K562 (cell line): Measurements from ENCODE around the gene SHF. TPM values are rescaled to one million over a fixed set of nuclear protein-coding genes. Genes with fewer than 3 reads are reported as not detected.

Experiments
- CBX3 ChIP-seq, 2 experiments: IDR thresholded peaks; 1 replicate in 1 of 2; 2 replicates in 1 of 2; pipeline ENCODE4 v1.6.1; 2012; ENCODE audit warnings: inconsistent platforms in 2 of 2, low read length in 2 of 2, borderline replicate concordance in 1 of 2, control low read depth in 1 of 2
- CHD1 ChIP-seq: fragments of 200-600 bp; sonication (generic); IDR thresholded peaks from one replicate; pipeline ENCODE4 v1.6.1; 2012; ENCODE audit warnings: mild to moderate bottlenecking, moderate library complexity, low read length, inconsistent platforms
- DMBX1 ChIP-seq: fragments of 250-450 bp; sonication (Bioruptor Pico); IDR thresholded peaks from 2 replicates; pipeline ENCODE4 v1.8.0; 2022; ENCODE audit warnings: inconsistent platforms, mild to moderate bottlenecking, moderate library complexity, borderline replicate concordance
- EWSR1 ChIP-seq: fragments of 450-650 bp; IDR thresholded peaks from 2 replicates; pipeline ENCODE4 v1.6.1; 2018; ENCODE audit warnings: borderline replicate concordance, mild to moderate bottlenecking, low read depth, moderate library complexity; ENCODE audit not compliant: partially characterized antibody
- GATAD2B ChIP-seq: fragments of 450-650 bp; IDR thresholded peaks from 2 replicates; pipeline ENCODE4 v1.6.1; 2017; ENCODE audit warnings: mild to moderate bottlenecking, borderline replicate concordance
- HDAC3 ChIP-seq: fragments of 450-650 bp; IDR thresholded peaks from 2 replicates; pipeline ENCODE4 v1.6.1; 2018; ENCODE audit warnings: borderline replicate concordance, mild to moderate bottlenecking, moderate library complexity; ENCODE audit not compliant: partially characterized antibody
- HIVEP1 ChIP-seq: fragments of 250-450 bp; sonication (Bioruptor Pico); IDR thresholded peaks from 2 replicates; pipeline ENCODE4 v1.4.0; 2020; ENCODE audit warnings: mild to moderate bottlenecking
- HLTF ChIP-seq: fragments of 450-650 bp; IDR thresholded peaks from 2 replicates; pipeline ENCODE4 v1.6.1; 2016
- HNRNPK ChIP-seq: fragments of 200-400 bp; formaldehyde crosslinking; IDR thresholded peaks from one replicate; pipeline ENCODE4 v1.6.1; 2018; ENCODE audit warnings: mild to moderate bottlenecking, low read depth, low read length; ENCODE audit not compliant: poor library complexity, severe bottlenecking
- IRF2 ChIP-seq: sonication (generic); formaldehyde crosslinking; IDR thresholded peaks from 2 replicates; pipeline ENCODE4 v1.8.1; 2022; ENCODE audit warnings: mild to moderate bottlenecking, missing genetic modification reagents
- KAT7 ChIP-seq: sonication (generic); formaldehyde crosslinking; IDR thresholded peaks from 2 replicates; pipeline ENCODE4 v1.8.0; 2022; ENCODE audit warnings: missing genetic modification reagents, mild to moderate bottlenecking, borderline replicate concordance
- MYC ChIP-seq, 2 experiments: fragments of 250-450 bp in 1 of 2; sonication (Bioruptor Pico) in 1 of 2; IDR thresholded peaks; 2 replicates each; pipeline versions ENCODE4 v1.5.1 to v1.6.1; 2012 to 2021; ENCODE audit warnings: low read depth in 2 of 2, borderline replicate concordance in 1 of 2, improper control_type of control experiment in 1 of 2, low read length in 1 of 2, mild to moderate bottlenecking in 1 of 2, moderate library complexity in 1 of 2
- RBM34 ChIP-seq: fragments of 200-400 bp; formaldehyde crosslinking; IDR thresholded peaks from 2 replicates; pipeline ENCODE4 v1.6.1; 2018; ENCODE audit warnings: low read length, borderline replicate concordance; ENCODE audit not compliant: insufficient read depth
- SMAD2 ChIP-seq: fragments of 150-350 bp; IDR thresholded peaks from 2 replicates; pipeline ENCODE4 v1.6.1; 2014; ENCODE audit warnings: low read depth, mild to moderate bottlenecking, low read length
- SMAD4 ChIP-seq: fragments of 250-450 bp; sonication (Bioruptor Pico); conservative IDR thresholded peaks from 2 replicates; pipeline ENCODE4 v1.8.0; 2021; ENCODE audit warnings: inconsistent platforms, mild to moderate bottlenecking, moderate library complexity
- SNIP1 ChIP-seq: fragments of 450-650 bp; IDR thresholded peaks from 2 replicates; pipeline ENCODE4 v1.7.1; 2017; ENCODE audit warnings: low read depth, mild to moderate bottlenecking
- SP2 ChIP-seq: IDR thresholded peaks from 2 replicates; pipeline ENCODE4 v1.6.1; 2011; ENCODE audit warnings: mild to moderate bottlenecking, low read depth, low read length, moderate library complexity; ENCODE audit not compliant: poor library complexity, severe bottlenecking; ENCODE audit errors: extremely low read depth
- TCF3 ChIP-seq: sonication (generic); formaldehyde crosslinking; IDR thresholded peaks from 2 replicates; pipeline ENCODE4 v1.4.0; 2020; ENCODE audit warnings: mild to moderate bottlenecking, missing genetic modification reagents
- TEAD4 ChIP-seq, 2 experiments: sonication (generic) in 1 of 2; formaldehyde crosslinking in 1 of 2; IDR thresholded peaks; 2 replicates each; pipeline versions ENCODE4 v1.6.1 to v1.8.0; 2012 to 2022; ENCODE audit warnings: borderline replicate concordance in 1 of 2, inconsistent platforms in 1 of 2, low read length in 1 of 2, mild to moderate bottlenecking in 1 of 2, missing genetic modification reagents in 1 of 2
- VEZF1 ChIP-seq: fragments of 200-800 bp; sonication (Bioruptor generic); IDR thresholded peaks from 2 replicates; pipeline ENCODE4 v1.6.1; 2017; ENCODE audit warnings: missing genetic modification characterization, missing compliant biosample characterization
- ZNF3 ChIP-seq: fragments of 250-450 bp; sonication (Bioruptor Pico); IDR thresholded peaks from 2 replicates; pipeline ENCODE4 v1.5.0; 2021; ENCODE audit warnings: mild to moderate bottlenecking, moderate library complexity
- ZNF445 ChIP-seq: fragments of 250-450 bp; sonication (Bioruptor Pico); IDR thresholded peaks from 2 replicates; pipeline ENCODE4 v1.4.0; 2020; ENCODE audit warnings: low read depth, mild to moderate bottlenecking, moderate library complexity
- ZNF586 ChIP-seq: fragments of 450-650 bp; formaldehyde crosslinking; conservative IDR thresholded peaks from 2 replicates; pipeline ENCODE4 v1.4.0; 2020; ENCODE audit warnings: mild to moderate bottlenecking, moderate library complexity
- ZNF696 ChIP-seq: fragments of 250-450 bp; sonication (Bioruptor Pico); conservative IDR thresholded peaks from 2 replicates; pipeline ENCODE4 v1.4.0; 2020; ENCODE audit warnings: mild to moderate bottlenecking, moderate library complexity
- polyA plus RNA-seq, 8 experiments: library from polyadenylated mRNA; depleted of rRNA in 4 of 8; stranded (reverse) in 5 of 8; unstranded in 3 of 8; fragments of >200 nt; fragmentation: Nextera tagmentation in 2 of 8; fragmentation: Illumina TruSeq in 1 of 8; extraction: Ambion mirVana in 2 of 8; extraction: Trizol in 1 of 8; gene quantifications; 2 replicates each; pipeline versions ENCODE4 v1.2.1 to v1.2.3, GENCODE V29; 2011 to 2014; ENCODE audit warnings: inconsistent platforms in 1 of 8, missing spikeins in 1 of 8
- total RNA-seq, 7 experiments: library from RNA; depleted of rRNA in 6 of 7; stranded (reverse); fragments of >200 nt in 6 of 7; fragmentation: Illumina TruSeq in 2 of 7; extraction: Trizol in 2 of 7; gene quantifications; 2 replicates each; pipeline versions ENCODE4 v1.2.1 to v1.2.3, GENCODE V29; 2011 to 2021; ENCODE audit warnings: low replicate concordance in 1 of 7
- TF ChIP-seq, protein P1 (sequence below): sonication (generic); formaldehyde crosslinking; IDR thresholded peaks from 2 replicates; pipeline ENCODE4 v1.9.0; 2022; ENCODE audit warnings: mild to moderate bottlenecking, missing genetic modification reagents
- TF ChIP-seq, protein P2 (sequence below): sonication (generic); formaldehyde crosslinking; IDR thresholded peaks from 2 replicates; pipeline ENCODE4 v1.8.1; 2023; ENCODE audit warnings: mild to moderate bottlenecking, missing genetic modification reagents, moderate library complexity

SHF gene
- total and polyA plus RNA-seq, 9 of the 15 experiments (the other 6 are each of a cell fraction or from before 2014, with no cell fraction given), result 0.51 to 2.2 (median 0.85) TPM; not detected in 2

- TF ChIP-seq HDAC3, result no peak
- no peak for TF ChIP-seq IRF2
- peak; percentile 41; the same call in 1 of the 2 replicates for TF ChIP-seq TCF3 (CRISPR knock-in tag)
- no peak for TF ChIP-seq CHD1
- TF ChIP-seq DMBX1 (CRISPR knock-in tag), result no peak
- TF ChIP-seq ZNF696, result no peak
- no peak for TF ChIP-seq GATAD2B
- TF ChIP-seq, protein P1, sequence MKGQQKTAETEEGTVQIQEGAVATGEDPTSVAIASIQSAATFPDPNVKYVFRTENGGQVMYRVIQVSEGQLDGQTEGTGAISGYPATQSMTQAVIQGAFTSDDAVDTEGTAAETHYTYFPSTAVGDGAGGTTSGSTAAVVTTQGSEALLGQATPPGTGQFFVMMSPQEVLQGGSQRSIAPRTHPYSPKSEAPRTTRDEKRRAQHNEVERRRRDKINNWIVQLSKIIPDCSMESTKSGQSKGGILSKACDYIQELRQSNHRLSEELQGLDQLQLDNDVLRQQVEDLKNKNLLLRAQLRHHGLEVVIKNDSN (CRISPR knock-in tag), result no peak
- no peak for TF ChIP-seq KAT7 (CRISPR knock-in tag)
- TF ChIP-seq ZNF3, result no peak
- TF ChIP-seq ZNF445 (CRISPR knock-in tag), result no peak
- peak in 1 of 2 experiments; percentile 62; a peak in 1 of 3 replicates for TF ChIP-seq CBX3 (IDR thresholded peaks at IDR 0.05; ENCODE audit: borderline replicate concordance in 1 of 2, low read length in 2 of 2)
- TF ChIP-seq SMAD2, result no peak
- TF ChIP-seq RBM34, result no peak
- no peak for TF ChIP-seq EWSR1
- peak; percentile 28; the same call in 1 of the 2 replicates for TF ChIP-seq MYC (IDR thresholded peaks at IDR 0.05; ENCODE audit: low read depth, low read length)
- no peak for TF ChIP-seq MYC (CRISPR knock-in tag; IDR thresholded peaks at IDR 0.05; ENCODE audit: borderline replicate concordance, low read depth)
- TF ChIP-seq HNRNPK, result no peak
- no peak for TF ChIP-seq SNIP1
- no peak for TF ChIP-seq HLTF
- no peak for TF ChIP-seq HIVEP1
- TF ChIP-seq VEZF1, result no peak
- no peak for TF ChIP-seq SP2
- TF ChIP-seq, protein P2, sequence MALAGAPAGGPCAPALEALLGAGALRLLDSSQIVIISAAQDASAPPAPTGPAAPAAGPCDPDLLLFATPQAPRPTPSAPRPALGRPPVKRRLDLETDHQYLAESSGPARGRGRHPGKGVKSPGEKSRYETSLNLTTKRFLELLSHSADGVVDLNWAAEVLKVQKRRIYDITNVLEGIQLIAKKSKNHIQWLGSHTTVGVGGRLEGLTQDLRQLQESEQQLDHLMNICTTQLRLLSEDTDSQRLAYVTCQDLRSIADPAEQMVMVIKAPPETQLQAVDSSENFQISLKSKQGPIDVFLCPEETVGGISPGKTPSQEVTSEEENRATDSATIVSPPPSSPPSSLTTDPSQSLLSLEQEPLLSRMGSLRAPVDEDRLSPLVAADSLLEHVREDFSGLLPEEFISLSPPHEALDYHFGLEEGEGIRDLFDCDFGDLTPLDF (CRISPR knock-in tag), result no peak
- 0 out of 2 replicates have a peak, but pooled peaks have one; percentile 24 for TF ChIP-seq SMAD4 (CRISPR knock-in tag)
- TF ChIP-seq TEAD4 (IDR thresholded peaks at IDR 0.05; ENCODE audit: low read length), result no peak
- TF ChIP-seq TEAD4 (CRISPR knock-in tag; IDR thresholded peaks at IDR 0.05; ENCODE audit: borderline replicate concordance), result no peak
- no peak for TF ChIP-seq ZNF586
These were observed 69.6 kb downstream of the SHF start (continued) for GRCh38 chr15:45118131-45118588.
